ENCODE measurements around the gene TMUB2. TPM values are rescaled to one million over a fixed set of nuclear protein-coding genes. Genes with fewer than 3 reads are reported as not detected.

TMUB2 gene
- total and polyA plus RNA-seq, 2 of the 13 experiments (the other 11 are each of a cell fraction or from before 2014, with no cell fraction given) = 26.9 to 50.8 TPM

DNA sequence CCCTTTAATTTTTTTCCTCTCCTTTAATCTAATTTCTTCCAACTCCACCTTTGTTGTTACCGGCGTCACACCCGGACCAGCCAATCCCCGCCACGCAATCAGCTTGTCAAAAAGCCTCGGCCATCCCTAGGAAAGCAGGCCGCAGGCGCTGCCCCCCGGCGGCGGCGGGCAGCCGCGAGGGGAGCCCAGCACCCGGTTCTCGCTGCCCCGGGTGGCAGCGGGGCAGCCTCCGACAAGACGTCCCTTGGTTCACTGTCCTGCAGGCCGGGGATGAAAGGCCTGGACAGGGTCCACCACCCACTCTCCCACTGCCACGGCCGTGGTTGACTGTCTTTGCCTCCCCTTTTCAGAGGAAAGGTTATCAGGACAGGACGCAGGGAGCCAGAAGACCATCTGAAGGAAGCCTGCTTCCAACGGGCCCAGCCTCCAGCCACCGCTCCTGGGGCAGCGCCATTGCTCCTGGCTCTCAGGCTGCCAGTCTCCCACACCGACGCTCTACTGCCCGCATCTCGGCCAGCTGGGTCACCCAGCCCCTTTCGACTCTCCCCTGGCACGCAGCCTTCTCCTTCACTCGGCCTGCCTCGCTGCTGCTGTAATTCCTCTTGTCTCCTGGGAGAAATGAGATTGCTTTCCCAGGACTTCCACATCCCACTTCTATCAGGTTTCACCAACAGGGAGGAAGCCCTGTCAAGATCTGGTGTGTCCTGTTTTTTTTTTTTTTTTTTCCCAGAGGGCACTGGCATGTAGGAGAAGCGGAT is 35.5 kb downstream of the TMUB2 start (continued):
- TF ChIP-seq ZNF646 (CRISPR knock-in tag; IDR thresholded peaks at IDR 0.05) = no peak
- TF ChIP-seq MED13 (CRISPR knock-in tag; IDR thresholded peaks at IDR 0.05) = peak; percentile 35; the same call in 1 of the 2 replicates
- no peak; the same call in 1 of the 2 replicates for TF ChIP-seq HOXA5 (CRISPR knock-in tag; IDR thresholded peaks at IDR 0.05)
- no peak for TF ChIP-seq ZNF414 (CRISPR knock-in tag; IDR thresholded peaks at IDR 0.05)
- TF ChIP-seq ZBTB37 (CRISPR knock-in tag; IDR thresholded peaks at IDR 0.05) = no peak
- 0 out of 2 replicates have a peak, but pooled peaks have one; percentile 73 for TF ChIP-seq MAF1 (CRISPR knock-in tag; IDR thresholded peaks at IDR 0.05; ENCODE audit: borderline replicate concordance)
- TF ChIP-seq TBL1XR1 (IDR thresholded peaks at IDR 0.05; ENCODE audit: borderline replicate concordance, low read length, partially characterized antibody) = no peak
- TF ChIP-seq, protein P1, sequence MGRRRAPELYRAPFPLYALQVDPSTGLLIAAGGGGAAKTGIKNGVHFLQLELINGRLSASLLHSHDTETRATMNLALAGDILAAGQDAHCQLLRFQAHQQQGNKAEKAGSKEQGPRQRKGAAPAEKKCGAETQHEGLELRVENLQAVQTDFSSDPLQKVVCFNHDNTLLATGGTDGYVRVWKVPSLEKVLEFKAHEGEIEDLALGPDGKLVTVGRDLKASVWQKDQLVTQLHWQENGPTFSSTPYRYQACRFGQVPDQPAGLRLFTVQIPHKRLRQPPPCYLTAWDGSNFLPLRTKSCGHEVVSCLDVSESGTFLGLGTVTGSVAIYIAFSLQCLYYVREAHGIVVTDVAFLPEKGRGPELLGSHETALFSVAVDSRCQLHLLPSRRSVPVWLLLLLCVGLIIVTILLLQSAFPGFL (CRISPR knock-in tag; IDR thresholded peaks at IDR 0.05) = no peak
- no peak for TF ChIP-seq ERF (CRISPR knock-in tag; IDR thresholded peaks at IDR 0.05)
- no peak for TF ChIP-seq RNF219 (CRISPR knock-in tag; IDR thresholded peaks at IDR 0.05)
- no peak for TF ChIP-seq GTF3A (CRISPR knock-in tag; conservative IDR thresholded peaks at IDR 0.05)
- 0 out of 2 replicates have a peak, but pooled peaks have one; percentile 9 for TF ChIP-seq GATA4 (IDR thresholded peaks at IDR 0.05; ENCODE audit: borderline replicate concordance, low read depth)
- TF ChIP-seq SKI (IDR thresholded peaks at IDR 0.05; ENCODE audit: partially characterized antibody) = no peak
- no peak; the same call in 1 of the 2 replicates for TF ChIP-seq ARNT2 (CRISPR knock-in tag; IDR thresholded peaks at IDR 0.05; ENCODE audit: low read depth)
- 0 out of 2 replicates have a peak, but pooled peaks have one; percentile 44 for TF ChIP-seq TEAD2 (CRISPR knock-in tag; IDR thresholded peaks at IDR 0.05)
- TF ChIP-seq ZNF720 (CRISPR knock-in tag; IDR thresholded peaks at IDR 0.05) = no peak
- TF ChIP-seq MIER2 (CRISPR knock-in tag; IDR thresholded peaks at IDR 0.05) = peak; percentile 8; the same call in 1 of the 2 replicates

Data from HepG2 (cell line).